Stimulated activated CD8-positive, alpha-beta memory T cell treated with anti-CD3 and anti-CD28 coated beads, Interleukin-15, amount 100 ng/mL, for 4 hours (primary cell): ENCODE data around the gene ZNF407.

Experiments
- DNase-seq, 2 donors: peaks; one replicate each; pipeline ENCODE4 v3.0.0-alpha.2; 2020; ENCODE audit warnings: low read depth in 2 of 2

The ZNF407 gene

GRCh38 chr18:75051757-75052156 lies 454.1 kb downstream of the ZNF407 start:
- no peak for DNase-seq

- no peak for DNase-seq
Observed at GRCh38 chr18:75052475-75052874, 454.8 kb downstream of the ZNF407 start.

GRCh38 chr18:75053028-75053629 lies 455.5 kb downstream of the ZNF407 start:
- no peak for DNase-seq

GRCh38 chr18:75054046-75054445 lies 456.4 kb downstream of the ZNF407 start:
- DNase-seq, result no peak

GRCh38 chr18:75054611-75055010 lies 456.9 kb downstream of the ZNF407 start:
- no peak for DNase-seq

GRCh38 chr18:75057169-75057960 lies 459.7 kb downstream of the ZNF407 start:
- no peak for DNase-seq

GRCh38 chr18:75060185-75060584 lies 462.5 kb downstream of the ZNF407 start:
- no peak for DNase-seq

- DNase-seq, result no peak
Observed at GRCh38 chr18:75062297-75062886, 464.7 kb downstream of the ZNF407 start.

- no peak for DNase-seq
Observed at GRCh38 chr18:75063196-75063595, 465.5 kb downstream of the ZNF407 start.

- no peak for DNase-seq
Observed at GRCh38 chr18:75063615-75064512, 466.2 kb downstream of the ZNF407 start.

GRCh38 chr18:75064513-75064905 lies 466.8 kb downstream of the ZNF407 start:
- no peak for DNase-seq

- no peak for DNase-seq
Observed at GRCh38 chr18:75065251-75066000, 467.8 kb downstream of the ZNF407 start.

- DNase-seq, result no peak
Observed at GRCh38 chr18:75066021-75066880, 468.6 kb downstream of the ZNF407 start.

- DNase-seq, result no peak
Observed at GRCh38 chr18:75066936-75067335, 469.3 kb downstream of the ZNF407 start.

GRCh38 chr18:75067996-75068645 lies 470.5 kb downstream of the ZNF407 start:
- DNase-seq, result no peak

- DNase-seq, result no peak
Observed at GRCh38 chr18:75068682-75069435, 471.2 kb downstream of the ZNF407 start.

- DNase-seq, result no peak
Observed at GRCh38 chr18:75070235-75070624, 472.6 kb downstream of the ZNF407 start.

- DNase-seq, result peak; percentile 36 to 55
Observed at GRCh38 chr18:75070625-75071483, 473.2 kb downstream of the ZNF407 start.
